Left lung (tissue), 14 donors: ENCODE data around the gene TDRD1. TPM values are rescaled to one million over a fixed set of nuclear protein-coding genes. Genes with fewer than 3 reads are reported as not detected.
"Not testable (repeated sequence)": the region's sequence is repeated elsewhere in the genome, so short reads cannot be mapped to it uniquely, and the experiment has no call there.

ENCODE experiments used
- ATAC-seq: fragments of 200-7000 bp; cut with Tn5 transposase; one replicate; pipeline ENCODE4 v1.9.1; 2020; ENCODE audit warnings: moderate library complexity
- DNase-seq, 4 donors: peaks; one replicate each; pipeline ENCODE4 v3.0.0-alpha.2; 2013 to 2020
- H3K27ac ChIP-seq, 2 donors: fragments of 200-600 bp; sonication (generic) in 1 of 2; one replicate each; pipeline versions ENCODE4 v1.5.0 to v1.8.0; 2020 to 2021
- H3K27me3 ChIP-seq, 2 donors: fragments of 200-600 bp; sonication (generic) in 1 of 2; one replicate each; pipeline versions ENCODE4 v1.5.0 to v1.8.0; 2020 to 2021
- H3K36me3 ChIP-seq, 2 donors: fragments of 200-600 bp; sonication (generic) in 1 of 2; one replicate each; pipeline versions ENCODE4 v1.5.0 to v1.8.0; 2020 to 2021
- H3K4me1 ChIP-seq, 2 donors: fragments of 200-600 bp; one replicate each; pipeline ENCODE4 v1.8.0; 2021
- H3K4me3 ChIP-seq, 2 donors: fragments of 200-600 bp; sonication (generic) in 1 of 2; one replicate each; pipeline versions ENCODE4 v1.5.0 to v1.8.0; 2020 to 2021; ENCODE audit warnings: mild to moderate bottlenecking in 1 of 2
- H3K9me3 ChIP-seq, 2 donors: fragments of 200-600 bp; sonication (generic) in 1 of 2; one replicate each; pipeline versions ENCODE4 v1.5.0 to v1.8.0; 2020 to 2021
- CTCF ChIP-seq, 2 donors: fragments of 200-600 bp; sonication (generic) in 1 of 2; IDR thresholded peaks; one replicate each; pipeline versions ENCODE4 v1.5.0 to v1.8.0; 2021; ENCODE audit warnings: antibody characterized with exemption in 2 of 2
- intact Hi-C, 2 donors: fragments of 100-400 bp; cut with DNase I; formaldehyde crosslinking; loops; one replicate each; pipeline versions ENCODE4 v1.11.2 to v1.14.2; 2022
- long read RNA-seq, 12 donors: library from polyadenylated mRNA in 2 of 12; unstranded in 2 of 12; transcript quantifications; one replicate each; pipeline ENCODE4 v2.0.0 and lab custom pipeline, GENCODE V29; 2019 to 2026
- polyA plus RNA-seq, 6 donors: library from polyadenylated mRNA; unstranded; fragments of 120-200 nt; gene quantifications; one replicate each; pipeline ENCODE4 v1.2.1, GENCODE V29; 2013; ENCODE audit not compliant: insufficient read length in 6 of 6
- total RNA-seq, 2 donors: library from RNA; stranded (reverse); fragmentation: NEBNext Ultra II Directional; extraction: Animal tissue kit (Norgen Biotek cat#: 25700); gene quantifications; one replicate each; pipeline ENCODE4 v1.2.1, GENCODE V29; 2021
- donor health status: DM: no; HTN: yes; CAD: no.
- donor health status: DM: no; HTN: no; CAD: no.

Gene TDRD1
- under 1 TPM; 0.17 to 0.29 TPM for total RNA-seq
- polyA plus RNA-seq = under 1 TPM; 0.15 to 0.50 (median 0.20) TPM
- long read RNA-seq, donor 1 = 0 reads
- long read RNA-seq, donor 2 = 0 reads
- long read RNA-seq, donor 3 = 0 reads
- long read RNA-seq, donor 4 = 0 reads
- long read RNA-seq, donor 5 = 0 reads
- long read RNA-seq, donor 6 = 0 reads
- long read RNA-seq, donor 7 = 0 reads
- long read RNA-seq, donor 8 = 0 reads
- long read RNA-seq, donor 9 = 0 reads
- long read RNA-seq, donor 10 = 0 reads
- long read RNA-seq, donor 11 = 0 reads
- long read RNA-seq, donor 12 = 0 reads

GRCh38 chr10:114179148-114179547 lies at the start of gene TDRD1:
TSS of gene TDRD1 (plus strand) at chr10:114179353. CDS start at chr10:114187832, 8,479 bp downstream.
- H3K9me3 ChIP-seq = no peaks in the 10 kb centered on the region
- TF ChIP-seq CTCF (IDR thresholded peaks at IDR 0.05) = no peak
- no peak within 1 kb of the TSS for H3K4me3 ChIP-seq
- no peak within 1 kb of the TSS for H3K27ac ChIP-seq
- H3K36me3 ChIP-seq = no peaks in the 10 kb centered on the region
- peaks cover 0 to 5% of the 10 kb centered on the region in 2 donors for H3K4me1 ChIP-seq
- no peaks in the 10 kb centered on the region for H3K27me3 ChIP-seq
- DNase-seq (no peak), ATAC-seq (no peak)
- intact Hi-C loops = no loop called here

GRCh38 chr10:114131094-114131493 lies 48.1 kb upstream of the TDRD1 start:
- no peak for ATAC-seq
- H3K36me3 ChIP-seq = peaks cover 0 to 98% of the 10 kb centered on the region in 2 donors
- peaks cover 0 to 6% of the 10 kb centered on the region in 2 donors for H3K4me1 ChIP-seq
- no peak overlapping the region for H3K27ac ChIP-seq
- intact Hi-C loops = no loop called here
- H3K4me3 ChIP-seq = no peak overlapping the region
- no peaks in the 10 kb centered on the region for H3K9me3 ChIP-seq
- DNase-seq = no peak
- TF ChIP-seq CTCF (IDR thresholded peaks at IDR 0.05) = no peak
- H3K27me3 ChIP-seq = no peaks in the 10 kb centered on the region

GRCh38 chr10:114135476-114135875 lies 43.7 kb upstream of the TDRD1 start:
- DNase-seq (no peak), ATAC-seq (no peak)
- Histone ChIP-seq H3K4me3 (no peak overlapping the region), H3K27ac (no peak overlapping the region), H3K4me1 (peaks cover 0 to 6% of the 10 kb centered on the region in 2 donors), H3K36me3 (peaks cover 0 to 75% of the 10 kb centered on the region in 2 donors), H3K9me3 (no peaks in the 10 kb centered on the region), H3K27me3 (no peaks in the 10 kb centered on the region)
- intact Hi-C loops = no loop called here
- no peak for TF ChIP-seq CTCF (IDR thresholded peaks at IDR 0.05)

- no peaks in the 10 kb centered on the region for H3K4me1 ChIP-seq
- intact Hi-C loops = no loop called here
- DNase-seq = no peak
- ATAC-seq = no peak
- no peak overlapping the region for H3K27ac ChIP-seq
- H3K4me3 ChIP-seq = no peak overlapping the region
- no peaks in the 10 kb centered on the region for H3K27me3 ChIP-seq
- TF ChIP-seq CTCF (IDR thresholded peaks at IDR 0.05) = no peak
- peaks cover 0 to 75% of the 10 kb centered on the region in 2 donors for H3K36me3 ChIP-seq
- no peaks in the 10 kb centered on the region for H3K9me3 ChIP-seq
Measured at GRCh38 chr10:114138581-114138980, 40.6 kb upstream of the TDRD1 start.

- intact Hi-C loops = no loop called here
- Histone ChIP-seq H3K27me3 (no peaks in the 10 kb centered on the region), H3K9me3 (no peaks in the 10 kb centered on the region), H3K4me3 (no peak overlapping the region), H3K4me1 (no peaks in the 10 kb centered on the region), H3K27ac (no peak overlapping the region), H3K36me3 (peaks cover 0 to 73% of the 10 kb centered on the region in 2 donors)
- DNase-seq = no peak
- TF ChIP-seq CTCF (IDR thresholded peaks at IDR 0.05) = no peak
- ATAC-seq = no peak
Measured at GRCh38 chr10:114140036-114140435, 39.1 kb upstream of the TDRD1 start.

GRCh38 chr10:114140827-114141226 lies 38.3 kb upstream of the TDRD1 start:
- ATAC-seq, H3K4me1 ChIP-seq, H3K4me3 ChIP-seq, H3K27me3 ChIP-seq, H3K9me3 ChIP-seq, DNase-seq, H3K27ac ChIP-seq, intact Hi-C loops: not testable (repeated sequence)
- H3K36me3 ChIP-seq = peaks cover 0 to 73% of the 10 kb centered on the region in 2 donors
